IPS DF 19.7 (cell line): ENCODE data around the gene ANKRD1.
"Not testable (repeated sequence)": the region's sequence is repeated elsewhere in the genome, so short reads cannot be mapped to it uniquely, and the experiment has no call there.

Experiments used
- DNase-seq: peaks from one replicate; pipeline ENCODE4 v3.0.0-alpha.2; 2013; ENCODE audit warnings: low read depth, low spot score

Gene ANKRD1

DNA sequence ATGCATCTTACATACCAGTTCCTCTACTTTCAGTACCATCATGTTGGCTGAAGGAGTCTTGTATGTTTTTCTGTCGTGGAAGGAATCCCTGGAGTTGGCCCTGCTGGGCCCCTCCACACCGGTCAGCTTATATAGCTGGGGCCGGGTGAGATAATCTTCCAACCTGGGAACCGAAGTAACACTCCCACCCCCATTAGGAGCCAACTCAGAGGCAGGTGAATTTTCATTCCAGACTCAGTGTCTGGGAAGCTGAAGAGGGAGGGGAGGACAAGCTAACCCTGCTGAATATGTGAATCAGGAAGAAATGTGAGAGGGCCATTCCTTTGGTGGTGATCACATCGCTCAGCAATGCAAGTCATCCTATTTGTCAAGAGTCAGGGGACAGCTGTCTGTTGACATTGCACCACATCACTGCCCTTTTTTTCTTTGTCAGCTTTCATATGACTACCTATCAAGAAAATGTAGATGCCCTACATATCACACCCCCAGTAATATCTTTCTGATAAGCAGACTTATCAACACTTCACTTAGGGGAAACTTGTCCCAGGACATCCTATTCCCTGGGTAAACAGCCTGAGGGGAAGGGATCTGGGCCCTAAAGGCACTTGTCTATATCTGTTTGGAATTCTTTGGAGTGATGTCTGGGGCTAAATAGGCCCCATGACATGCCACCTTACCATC is at the start of gene ANKRD1:
ANKRD1 (minus strand) TSS at position 102 of the 681 bp plus-strand sequence; CDS start at position 42, 60 bp downstream.
- peak; percentile 74 for DNase-seq

DNA sequence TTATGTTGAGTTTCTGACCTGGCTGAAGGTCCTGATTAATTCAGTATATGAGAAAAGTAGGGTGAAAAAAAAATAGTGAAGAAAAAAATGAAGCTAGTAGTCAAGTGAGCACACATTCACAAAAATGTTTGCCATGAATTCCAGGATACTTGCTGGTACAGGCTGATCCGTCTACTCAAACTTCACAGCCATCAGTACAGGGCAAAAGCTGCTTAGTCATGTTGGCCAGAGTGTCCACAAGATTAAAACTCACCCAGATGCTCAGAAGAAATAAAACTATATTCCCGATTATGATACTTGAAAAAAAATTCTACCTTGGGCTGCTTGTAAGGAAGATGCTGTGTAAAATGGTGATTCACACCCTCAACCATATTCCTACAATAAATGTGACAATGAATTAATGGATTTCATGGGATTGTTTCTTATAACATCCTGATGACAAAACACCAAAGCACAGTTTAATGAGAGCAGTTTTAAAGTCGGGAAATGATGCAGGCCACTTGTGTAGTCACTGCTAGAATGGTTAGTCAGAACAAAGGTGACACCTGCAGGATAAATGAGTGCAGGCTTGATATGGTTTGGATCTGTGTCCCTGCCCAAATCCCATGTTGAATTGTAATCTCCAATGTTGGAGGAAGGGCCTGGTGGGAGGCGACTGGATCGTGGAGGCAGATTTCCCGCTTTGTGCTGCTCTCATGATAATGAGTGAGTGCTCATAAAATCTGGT is 49.2 kb upstream of the ANKRD1 start:
- no peak for DNase-seq

DNA sequence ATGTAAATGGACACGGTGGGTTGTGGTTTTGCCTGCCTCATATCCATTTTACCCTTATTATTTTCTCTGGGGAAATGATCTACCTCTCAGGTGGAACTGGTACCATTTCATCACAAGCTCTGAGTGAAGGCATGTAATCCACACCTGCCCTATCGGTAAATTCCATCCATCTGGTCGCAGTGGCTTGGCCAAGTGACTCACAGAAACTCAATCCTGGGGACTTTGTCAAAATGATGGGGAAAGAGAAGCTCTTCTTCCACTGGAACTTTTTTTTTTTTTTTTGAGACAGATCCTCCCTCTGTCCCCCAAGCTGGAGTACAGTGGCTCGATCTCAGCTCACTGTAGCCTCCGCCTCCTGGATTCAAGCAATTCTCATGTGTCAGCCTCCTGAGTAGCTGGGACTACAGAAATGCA is 48.2 kb upstream of the ANKRD1 start:
- DNase-seq, result no peak

DNA sequence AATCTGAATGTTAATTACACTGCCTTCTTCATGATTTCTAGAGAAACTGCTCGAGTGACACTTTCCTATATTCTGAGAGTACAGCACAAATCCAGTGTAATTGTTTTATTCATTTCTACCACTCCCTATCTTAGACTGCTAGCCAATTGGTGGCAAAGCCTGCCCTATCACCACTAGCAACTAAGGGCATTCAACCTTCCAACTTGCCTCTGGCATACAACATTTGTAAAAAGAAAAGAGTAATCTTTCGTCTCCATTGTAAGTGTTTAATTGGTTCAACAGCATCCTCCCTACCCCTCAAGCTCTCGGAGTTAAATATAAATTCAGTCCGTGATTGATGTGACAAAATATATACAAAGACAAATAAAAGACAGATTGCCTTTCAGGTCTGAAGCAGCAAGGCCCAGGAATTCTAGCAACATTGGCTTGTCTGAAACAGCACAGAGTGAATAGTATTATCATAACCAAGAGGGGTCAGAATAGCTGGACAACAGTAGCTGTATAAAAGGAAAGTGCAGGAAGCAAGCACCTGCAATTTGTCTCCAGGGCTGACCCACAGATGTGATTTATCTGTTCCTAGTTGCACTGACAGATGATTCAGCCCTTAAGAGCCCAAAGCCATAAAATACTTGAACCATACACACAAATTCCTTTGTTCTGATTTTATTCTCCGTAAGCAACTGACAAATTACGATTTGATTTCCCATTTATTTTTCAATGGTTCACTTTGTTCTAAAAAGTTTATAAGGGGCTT is 47.6 kb upstream of the ANKRD1 start:
- no peak for DNase-seq

DNA sequence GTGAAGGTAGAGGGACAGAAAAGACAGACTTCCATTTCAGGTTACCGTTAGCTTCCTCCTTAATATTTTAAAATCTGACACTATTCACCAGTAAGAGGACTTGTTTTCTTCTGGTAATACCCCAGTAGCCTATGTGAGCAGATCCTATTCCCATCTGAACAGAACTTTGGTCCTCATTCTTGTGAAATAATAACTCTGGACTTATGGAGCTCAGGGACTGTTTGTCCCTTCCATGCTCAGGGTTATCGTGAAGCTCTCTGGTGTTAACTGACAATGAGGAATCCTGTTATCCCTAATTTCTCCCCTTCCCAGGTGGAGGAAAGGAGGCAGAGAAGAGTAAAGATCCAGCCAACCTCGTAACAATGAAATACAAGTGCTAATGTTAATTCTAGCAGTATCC is 47.0 kb upstream of the ANKRD1 start:
- no peak for DNase-seq

DNA sequence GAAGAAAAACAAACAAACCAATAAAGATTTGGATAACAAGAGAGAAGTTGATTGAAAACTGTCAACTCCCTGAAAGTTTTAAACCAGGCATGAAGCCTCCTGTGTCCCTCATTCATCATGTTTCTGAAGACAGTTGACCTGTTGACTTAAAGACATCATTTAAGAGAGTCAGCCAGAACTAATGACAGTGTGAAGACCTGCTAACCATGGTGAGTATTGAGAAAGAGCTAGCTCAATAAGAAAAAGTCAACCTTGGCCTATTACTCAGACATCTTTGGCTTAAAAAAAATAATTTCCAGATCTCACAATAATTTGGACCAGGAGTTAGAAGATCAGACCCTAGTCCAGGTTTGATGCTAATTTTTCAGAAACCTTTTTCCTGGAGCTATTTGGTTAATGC is 45.3 kb upstream of the ANKRD1 start:
- DNase-seq, result no peak

DNA sequence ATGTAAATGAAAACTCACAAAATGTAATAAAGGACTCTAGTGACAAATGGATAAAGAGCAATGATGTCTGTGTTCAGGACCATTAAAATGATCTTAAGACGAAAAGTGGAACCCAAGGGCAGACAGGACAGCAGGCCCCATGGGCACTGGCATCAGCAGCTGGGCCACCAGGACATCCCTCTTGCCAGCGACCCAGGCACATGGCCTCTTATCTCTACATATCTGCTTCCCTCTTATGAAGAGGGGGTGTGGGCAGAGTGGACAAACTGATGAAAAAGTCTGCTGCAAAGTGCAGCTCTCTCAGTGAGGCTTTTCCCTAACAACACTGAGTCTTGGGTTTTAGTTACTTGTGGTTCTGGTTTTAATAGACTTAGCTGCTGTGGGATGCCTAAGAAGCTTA is 44.8 kb upstream of the ANKRD1 start:
- DNase-seq, result no peak

DNA sequence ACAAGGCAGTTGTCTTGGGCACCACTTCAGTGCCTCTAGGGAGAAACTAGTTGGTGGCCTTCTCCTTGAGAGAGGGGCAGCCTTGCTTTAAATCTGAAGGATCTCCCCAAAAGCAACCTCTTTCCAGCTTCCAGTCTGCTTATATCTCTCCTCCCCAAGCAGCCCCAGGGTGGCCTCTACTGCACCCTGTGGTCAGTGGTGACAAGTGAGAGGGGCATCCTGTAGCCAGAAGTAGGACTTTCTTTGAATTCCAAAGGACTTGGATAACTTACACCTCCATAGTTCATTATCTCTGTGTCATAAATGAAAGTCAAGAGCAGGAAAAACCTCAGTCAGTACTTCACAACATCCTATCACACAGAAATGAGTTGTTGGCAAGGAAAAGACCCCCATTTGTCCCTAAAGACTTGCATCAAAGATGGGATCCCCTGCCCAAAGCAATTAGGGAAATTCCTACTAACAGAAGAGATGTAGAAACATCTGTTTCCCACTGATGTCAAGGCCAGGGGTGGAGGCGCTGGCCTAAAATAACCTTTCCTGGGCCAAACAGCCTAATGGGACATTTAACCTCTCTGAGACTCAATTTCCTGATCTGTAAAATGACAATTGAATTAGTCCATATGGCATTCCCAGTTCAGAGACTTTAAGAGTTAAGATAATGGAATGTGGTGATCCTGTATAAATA is 44.0 kb upstream of the ANKRD1 start:
- DNase-seq, result no peak

DNA sequence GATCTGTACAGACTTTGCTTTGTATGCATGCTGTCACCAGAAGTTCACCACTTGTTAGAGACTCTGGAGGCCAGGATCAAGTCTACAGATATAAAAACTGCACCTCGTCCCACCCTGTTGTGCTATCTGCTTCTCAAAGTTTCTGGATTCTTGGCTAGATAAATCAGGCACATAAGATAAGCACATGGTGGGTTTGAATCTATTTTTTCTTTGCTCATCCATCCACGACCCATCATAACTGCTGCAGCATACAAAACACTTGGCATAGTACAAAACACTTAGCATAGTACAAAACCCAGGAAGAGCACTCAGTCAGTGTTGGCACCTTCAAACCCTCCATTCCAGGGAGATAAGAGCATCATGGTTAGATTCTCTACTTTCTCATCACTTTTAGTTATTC is 42.4 kb upstream of the ANKRD1 start:
- DNase-seq, result no peak

DNA sequence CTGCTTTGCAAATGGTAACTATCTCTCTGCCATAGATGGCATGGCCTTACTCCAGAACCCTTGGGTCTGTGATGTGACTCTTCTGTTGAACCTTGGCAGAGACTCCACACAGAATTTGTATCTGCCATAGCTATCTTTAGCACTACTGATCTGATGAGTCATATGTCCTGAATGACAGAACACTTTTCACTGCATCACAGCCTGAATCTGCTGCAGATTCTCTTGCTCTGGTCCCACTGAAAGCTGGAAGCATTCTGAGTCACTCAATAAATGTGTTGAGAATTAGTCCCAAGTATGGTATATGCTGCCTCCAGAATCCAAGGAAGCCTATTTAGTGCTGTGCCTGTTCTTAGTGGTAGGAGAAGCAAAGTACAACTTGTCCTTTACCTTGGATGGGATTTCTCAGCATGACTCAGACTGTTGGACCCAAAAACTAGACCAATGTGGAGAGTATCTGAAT is 39.5 kb upstream of the ANKRD1 start:
- no peak for DNase-seq

DNA sequence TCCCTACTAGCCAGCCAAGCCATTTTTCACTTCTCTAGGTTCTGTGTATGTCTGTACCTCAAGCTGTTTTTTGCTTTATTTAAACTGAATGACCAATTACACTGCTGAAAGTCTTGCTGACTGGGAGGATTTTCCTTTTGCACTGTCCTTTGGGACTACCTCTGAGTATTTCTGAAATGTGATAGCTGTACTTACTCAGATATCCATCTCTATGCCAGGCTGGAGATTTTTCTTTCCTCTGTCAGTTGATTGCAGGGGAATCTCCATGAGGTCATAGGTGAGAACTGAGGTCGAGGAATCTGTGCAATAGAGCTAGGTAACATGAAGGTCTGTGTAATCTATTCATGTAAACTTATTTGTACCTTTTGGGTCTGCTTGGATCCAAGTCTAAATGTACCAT is 38.9 kb upstream of the ANKRD1 start:
- DNase-seq, result no peak

DNA sequence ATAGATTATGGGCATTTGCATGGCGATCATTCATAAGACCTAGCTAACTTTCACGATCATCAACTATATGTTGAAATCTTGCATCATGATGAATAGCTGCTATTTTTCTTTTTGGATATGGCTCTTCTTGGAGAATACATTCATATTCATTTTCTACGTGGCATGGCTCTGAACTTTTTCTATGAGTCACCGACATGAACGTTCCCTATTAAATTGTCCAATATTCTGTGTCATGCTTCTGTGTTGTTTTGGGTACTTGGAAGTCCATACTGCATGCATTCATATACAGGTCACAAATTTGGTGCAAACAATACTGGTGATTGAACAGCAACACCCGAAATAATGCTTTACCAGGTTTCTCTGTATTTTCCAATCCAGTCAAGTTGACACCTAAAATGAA is 37.9 kb upstream of the ANKRD1 start:
- no peak for DNase-seq

DNA sequence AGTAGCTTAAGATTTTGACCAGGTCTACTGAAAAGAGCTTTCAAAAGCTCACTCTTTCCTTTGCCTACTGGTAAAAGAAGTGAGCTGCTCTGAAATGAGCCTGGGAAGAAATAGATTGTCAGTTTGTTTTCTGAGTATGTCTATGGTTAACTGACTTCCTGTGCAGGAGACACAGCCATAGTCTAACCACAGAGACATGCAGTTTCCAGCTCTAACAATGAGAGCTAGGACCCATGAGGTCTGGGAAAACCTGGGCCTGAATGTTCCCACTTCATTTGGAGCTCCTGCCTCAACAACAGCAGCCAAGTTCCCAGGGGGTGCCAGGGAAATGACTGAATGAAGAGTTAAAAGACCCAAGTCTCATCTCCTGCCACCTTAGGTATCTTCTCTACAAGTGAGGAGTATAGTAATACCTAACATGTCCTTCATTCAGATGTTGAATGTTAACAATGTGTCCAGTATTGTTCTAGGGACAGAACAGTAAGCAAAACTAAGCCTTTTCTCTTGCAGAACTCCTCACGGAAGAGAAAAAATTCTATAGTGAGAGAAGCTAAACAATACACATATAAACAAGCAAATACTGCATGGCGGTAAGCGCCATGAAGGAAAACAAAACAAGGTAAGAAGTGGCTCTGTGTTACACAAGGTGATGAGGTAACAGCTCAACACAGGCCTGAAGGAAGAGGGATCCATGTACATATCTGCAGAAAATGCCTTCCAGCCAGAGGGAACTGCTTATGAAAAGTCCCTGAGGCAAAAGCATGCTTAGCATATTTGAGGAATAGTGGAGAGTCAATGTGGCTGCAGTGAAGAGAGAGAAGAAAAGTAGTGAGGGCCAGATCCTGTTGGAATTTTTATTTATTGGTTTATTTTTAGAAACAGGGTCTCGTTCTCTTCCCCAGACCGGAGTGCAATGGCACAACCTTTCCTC is 26.4 kb upstream of the ANKRD1 start:
- DNase-seq, result no peak

DNA sequence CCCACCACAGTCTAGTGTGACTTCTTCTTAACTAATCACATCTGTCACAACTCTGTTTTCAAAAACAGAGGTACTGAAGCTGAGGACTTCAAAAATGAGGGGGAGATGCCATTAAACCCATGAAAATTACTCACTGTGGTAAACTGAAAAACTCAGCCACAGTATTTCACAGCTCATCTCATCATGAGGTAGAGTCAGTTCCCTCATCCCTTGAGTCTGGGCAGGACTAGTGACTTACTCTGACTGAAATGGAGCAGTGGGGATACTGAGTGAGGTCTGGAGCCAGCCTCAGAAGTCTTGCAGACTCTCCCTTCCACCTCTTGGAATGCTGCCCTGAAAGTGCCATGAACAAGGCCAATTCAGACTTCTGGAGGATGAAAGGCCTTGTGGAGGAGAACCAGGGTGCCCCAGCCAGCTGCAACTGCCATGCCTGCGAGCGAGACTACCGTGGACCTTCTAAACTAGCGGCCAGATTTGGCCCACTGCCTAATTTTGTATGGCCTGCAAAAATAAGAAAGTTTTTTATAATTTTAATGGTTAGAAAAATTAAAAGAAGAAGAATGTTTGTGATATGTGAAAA is 24.7 kb upstream of the ANKRD1 start:
- DNase-seq, result no peak

DNA sequence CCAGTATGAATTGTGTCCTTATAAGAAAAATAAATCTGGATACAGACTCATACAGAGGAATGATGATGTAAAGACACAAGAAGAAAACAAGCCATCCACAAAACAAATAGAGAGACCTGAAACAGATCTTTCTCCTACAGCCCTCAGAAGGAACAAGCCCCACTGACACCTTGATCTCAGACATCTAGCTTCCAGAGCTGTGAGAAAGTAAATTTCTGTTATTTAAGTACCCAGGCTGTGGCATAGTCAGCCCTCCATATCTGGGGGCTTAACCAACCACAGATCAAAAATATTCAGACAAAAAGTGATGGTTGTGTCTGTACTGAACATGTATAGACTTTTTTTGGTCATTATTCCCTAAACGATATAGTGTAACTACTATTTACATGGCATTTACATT is 23.9 kb upstream of the ANKRD1 start:
- DNase-seq, result no peak

DNA sequence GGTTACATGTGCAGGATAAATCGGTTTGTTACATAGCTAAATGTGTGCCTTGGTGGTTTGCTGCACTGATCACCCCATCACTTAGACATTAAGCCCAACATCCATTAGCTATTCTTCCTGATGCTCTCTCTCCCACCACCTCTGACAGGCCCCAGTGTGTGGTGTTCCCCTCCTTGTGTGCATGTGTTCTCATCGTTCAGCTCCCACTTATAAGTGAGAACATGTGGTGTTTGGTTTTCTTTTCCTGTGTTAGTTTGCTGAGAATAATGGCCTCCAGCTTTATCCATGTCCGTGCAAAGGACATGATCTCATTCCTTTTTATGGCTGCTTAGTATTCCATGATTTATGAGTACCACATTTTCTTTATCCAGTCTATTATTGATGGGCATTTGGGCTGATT is 22.1 kb upstream of the ANKRD1 start:
- not testable (repeated sequence) for DNase-seq

DNA sequence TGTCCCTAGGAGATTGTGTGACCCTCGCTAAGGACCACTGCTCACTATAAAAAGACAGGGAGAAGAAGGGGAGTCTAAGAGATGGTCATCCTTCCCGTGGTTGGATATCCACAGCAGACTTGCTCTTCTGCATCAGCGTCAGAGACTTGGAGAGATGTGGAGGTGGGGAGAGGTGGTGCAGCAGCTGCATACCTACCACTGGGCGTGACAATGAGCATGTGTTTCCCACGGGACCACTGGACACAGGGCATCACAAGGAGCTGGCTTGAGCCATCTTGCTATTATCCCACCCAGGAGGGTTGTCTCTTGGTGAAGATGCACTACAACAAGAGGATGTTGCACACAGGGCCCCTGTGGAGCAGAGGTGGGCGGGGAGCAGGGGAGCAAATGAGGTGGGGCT is 18.8 kb upstream of the ANKRD1 start:
- no peak for DNase-seq

DNA sequence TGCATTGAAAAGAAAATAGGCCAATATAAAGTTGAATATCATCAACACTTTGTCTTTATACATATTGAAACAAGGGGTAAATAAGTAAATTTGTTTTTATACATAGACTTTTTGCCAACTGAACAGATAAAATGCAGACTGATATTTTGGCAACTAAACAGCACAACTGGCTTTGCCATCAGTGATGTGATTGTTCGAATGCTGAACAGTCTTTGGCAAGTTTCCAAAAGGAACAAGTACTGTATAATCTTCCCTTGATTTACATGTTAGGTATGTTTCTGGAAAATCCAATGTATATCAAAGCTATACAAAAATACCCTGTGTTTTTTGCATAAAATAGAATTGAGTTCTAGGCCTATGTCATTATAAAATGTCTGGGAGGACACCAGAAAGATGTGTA is 18.2 kb upstream of the ANKRD1 start:
- DNase-seq, result no peak

DNA sequence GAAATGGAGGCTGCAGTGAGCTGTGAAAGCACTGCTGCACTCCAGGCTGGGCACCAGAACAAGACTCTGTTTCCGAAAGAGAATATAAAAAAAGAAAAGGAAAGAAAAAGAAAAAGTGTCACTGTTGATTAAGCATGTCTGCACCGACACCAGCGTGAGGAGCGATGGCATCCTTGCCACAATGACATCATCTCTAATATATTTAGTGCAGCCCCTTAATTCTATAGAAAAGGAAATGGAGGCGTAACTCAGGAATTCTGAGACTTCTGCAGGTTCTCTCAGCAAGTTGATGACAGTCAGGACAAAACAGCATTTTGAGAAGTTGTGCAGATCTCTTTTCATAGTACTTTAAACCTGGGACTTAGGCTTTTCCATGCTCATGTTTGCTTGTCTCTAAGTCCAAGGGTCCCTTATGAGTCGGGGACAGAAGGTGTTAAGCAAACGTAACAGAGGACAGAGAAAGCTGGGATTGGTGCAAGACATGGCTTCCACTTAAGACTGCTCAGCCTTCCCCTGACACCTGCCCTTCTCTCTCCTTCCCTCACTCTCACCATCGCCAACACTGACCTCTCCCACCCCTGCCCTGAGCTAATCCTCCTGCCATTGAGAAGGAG is 16.9 kb upstream of the ANKRD1 start:
- no peak for DNase-seq

DNA sequence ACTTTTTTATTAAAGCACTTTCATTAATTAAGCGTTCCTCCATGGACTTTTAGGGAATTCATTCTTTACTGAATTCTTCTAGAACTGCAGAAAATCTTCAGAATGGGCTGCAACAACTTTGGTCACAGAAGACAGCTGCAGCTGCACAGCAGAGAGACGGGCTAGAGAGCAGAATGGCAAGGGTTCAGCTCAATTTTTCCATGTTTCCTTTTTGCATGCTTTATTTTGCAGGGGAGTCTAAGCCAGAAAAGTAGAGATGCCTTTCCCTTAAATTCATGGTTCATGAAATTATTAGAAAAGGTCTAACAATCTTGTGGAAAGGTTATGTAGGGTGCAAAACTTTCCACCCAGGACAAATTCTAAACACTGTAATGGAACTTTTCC is 15.4 kb upstream of the ANKRD1 start:
- no peak for DNase-seq
